Keratinocyte (primary cell): ENCODE measurements around the gene HPS3. TPM values are rescaled to one million over a fixed set of nuclear protein-coding genes. Genes with fewer than 3 reads are reported as not detected.

ENCODE experiments used
- DNase-seq: peaks from one replicate; pipeline ENCODE4 v3.0.0-alpha.2; 2011; ENCODE audit warnings: low read depth, missing footprints, low spot score
- FAIRE-seq: peaks from 2 replicates; lab custom pipeline; 2011; peaks lifted over from hg19 to GRCh38; lab: Jason Lieb, UNC
- H2AFZ ChIP-seq: 2 replicates; pipeline ENCODE4 v1.6.0; 2012; ENCODE audit warnings: low read length, control low read depth, inconsistent platforms; ENCODE audit not compliant: control insufficient read depth
- H3K27ac ChIP-seq: 2 replicates; pipeline ENCODE4 v1.5.1; 2011; ENCODE audit warnings: low read length; ENCODE audit not compliant: control insufficient read depth, insufficient read depth
- H3K27me3 ChIP-seq: 3 replicates; pipeline ENCODE4 v1.6.0; 2011; ENCODE audit warnings: low read length; ENCODE audit not compliant: control insufficient read depth, insufficient read depth; ENCODE audit errors: extremely low read depth
- H3K36me3 ChIP-seq, 2 experiments: 2 replicates in 1 of 2; 3 replicates in 1 of 2; pipeline ENCODE4 v1.5.1; 2011; ENCODE audit warnings: low read length in 2 of 2, mild to moderate bottlenecking in 1 of 2; ENCODE audit not compliant: control insufficient read depth in 2 of 2, insufficient read depth in 2 of 2; ENCODE audit errors: extremely low read depth in 1 of 2
- H3K4me1 ChIP-seq: 3 replicates; pipeline ENCODE4 v1.5.1; 2011; ENCODE audit warnings: low read length; ENCODE audit not compliant: control insufficient read depth, insufficient read depth; ENCODE audit errors: extremely low read depth
- H3K4me2 ChIP-seq: 3 replicates; pipeline ENCODE4 v1.6.0; 2011; ENCODE audit warnings: low read depth, low read length; ENCODE audit not compliant: control insufficient read depth, insufficient read depth; ENCODE audit errors: extremely low read depth
- H3K4me3 ChIP-seq, 3 experiments: fragments of 200-600 bp in 1 of 3; sonication (generic) in 1 of 3; 2 replicates in 2 of 3; 3 replicates in 1 of 3; pipeline ENCODE4 v1.5.1; 2011 to 2016; ENCODE audit warnings: low read length in 3 of 3, mild to moderate bottlenecking in 3 of 3, control low read depth in 2 of 3, inconsistent platforms in 1 of 3, low read depth in 1 of 3, mixed read lengths in 1 of 3, mixed run types in 1 of 3, moderate library complexity in 1 of 3; ENCODE audit not compliant: control insufficient read depth in 2 of 3, insufficient read depth in 2 of 3; ENCODE audit errors: extremely low read depth in 1 of 3
- H3K79me2 ChIP-seq: 2 replicates; pipeline ENCODE4 v1.6.0; 2012; ENCODE audit warnings: low read length; ENCODE audit not compliant: control insufficient read depth, insufficient read depth
- H3K9ac ChIP-seq: 3 replicates; pipeline ENCODE4 v1.6.0; 2011; ENCODE audit warnings: low read length; ENCODE audit not compliant: control insufficient read depth, insufficient read depth; ENCODE audit errors: extremely low read depth
- H3K9me1 ChIP-seq: 3 replicates; pipeline ENCODE4 v1.6.0; 2011; ENCODE audit warnings: low read length; ENCODE audit not compliant: control insufficient read depth, insufficient read depth; ENCODE audit errors: extremely low read depth
- H3K9me3 ChIP-seq: 2 replicates; pipeline ENCODE4 v1.5.1; 2012; ENCODE audit warnings: low read depth, low read length; ENCODE audit not compliant: control insufficient read depth
- H4K20me1 ChIP-seq: 3 replicates; pipeline ENCODE4 v1.6.0; 2011; ENCODE audit warnings: low read length; ENCODE audit not compliant: control insufficient read depth, insufficient read depth; ENCODE audit errors: extremely low read depth
- EZH2 ChIP-seq: IDR thresholded peaks from one replicate; pipeline ENCODE4 v1.6.1; 2012; ENCODE audit warnings: inconsistent platforms, mild to moderate bottlenecking, low read length, moderate library complexity
- dilution Hi-C: fragments of 300-500 bp; cut with MboI; formaldehyde crosslinking; loops from one replicate; pipeline ENCODE4 v1.7.0; 2020; ENCODE audit warnings: low sequenced_read_pairs; ENCODE audit not compliant: extremely low pct_ligation_motif_present
- polyA plus RNA-seq, 5 experiments: library from polyadenylated mRNA; depleted of rRNA in 3 of 5; stranded (reverse) in 3 of 5; stranded (forward) in 1 of 5; unstranded in 1 of 5; fragments of >200 nt; gene quantifications; 1 replicate in 1 of 5; 2 replicates in 3 of 5; 3 replicates in 1 of 5; pipeline versions ENCODE4 v1.2.1 to v1.2.3, GENCODE V29; 2011 to 2012; ENCODE audit warnings: missing spikeins in 2 of 5, low read depth in 1 of 5, low replicate concordance in 1 of 5
- TF ChIP-seq, protein P1 (sequence below), 3 experiments: IDR thresholded peaks in 1 of 3; conservative IDR thresholded peaks in 1 of 3; optimal IDR thresholded peaks in 1 of 3; 2 replicates in 2 of 3; 3 replicates in 1 of 3; pipeline versions ENCODE3 to v1.5.1; 2011; ENCODE audit warnings: low read length in 3 of 3, mild to moderate bottlenecking in 3 of 3, moderate library complexity in 2 of 3, control low read depth in 1 of 3, inconsistent platforms in 1 of 3; ENCODE audit not compliant: insufficient read depth in 2 of 3; ENCODE audit errors: extremely low read depth in 1 of 3

Gene HPS3
- polyA plus RNA-seq, 1 donor (not counting 4 experiments of a cell fraction or from before 2014, with no cell fraction given), result 12.9 TPM

DNA sequence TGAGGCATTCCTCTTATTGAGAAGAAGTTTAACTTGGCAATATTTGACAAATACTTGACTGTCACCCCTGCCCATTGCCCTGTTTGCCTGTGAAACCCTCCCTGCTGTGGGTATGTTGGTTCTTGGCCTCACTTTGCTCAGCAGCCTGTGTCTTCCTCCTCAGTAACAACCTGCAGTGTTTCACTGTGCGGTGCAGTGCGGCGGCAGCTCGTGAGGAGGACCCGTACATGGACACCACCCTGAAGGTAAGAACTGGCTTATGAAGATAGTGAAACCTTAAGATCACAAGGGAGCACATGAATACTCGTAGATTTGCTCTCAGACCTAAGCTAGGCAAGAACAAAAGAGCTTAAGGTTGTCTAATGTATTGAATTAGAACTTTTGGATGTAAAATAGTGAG lies 21.0 kb downstream of the HPS3 start:
- no peak overlapping the region for H3K9ac ChIP-seq
- H3K9me3 ChIP-seq, result no peaks in the 10 kb centered on the region
- H3K4me2 ChIP-seq, result no peak overlapping the region
- no peaks in the 10 kb centered on the region for H3K79me2 ChIP-seq
- FAIRE-seq (no peak), DNase-seq (no peak)
- no peaks in the 10 kb centered on the region for H4K20me1 ChIP-seq
- H3K27ac ChIP-seq, result no peak overlapping the region
- H3K9me1 ChIP-seq, result peaks cover 2% of the 10 kb centered on the region
- no peaks in the 10 kb centered on the region for H3K27me3 ChIP-seq
- H3K36me3 ChIP-seq, result peaks cover 0 to 3% of the 10 kb centered on the region in 2 experiments
- no peak overlapping the region for H3K4me3 ChIP-seq
- TF ChIP-seq, protein P1, sequence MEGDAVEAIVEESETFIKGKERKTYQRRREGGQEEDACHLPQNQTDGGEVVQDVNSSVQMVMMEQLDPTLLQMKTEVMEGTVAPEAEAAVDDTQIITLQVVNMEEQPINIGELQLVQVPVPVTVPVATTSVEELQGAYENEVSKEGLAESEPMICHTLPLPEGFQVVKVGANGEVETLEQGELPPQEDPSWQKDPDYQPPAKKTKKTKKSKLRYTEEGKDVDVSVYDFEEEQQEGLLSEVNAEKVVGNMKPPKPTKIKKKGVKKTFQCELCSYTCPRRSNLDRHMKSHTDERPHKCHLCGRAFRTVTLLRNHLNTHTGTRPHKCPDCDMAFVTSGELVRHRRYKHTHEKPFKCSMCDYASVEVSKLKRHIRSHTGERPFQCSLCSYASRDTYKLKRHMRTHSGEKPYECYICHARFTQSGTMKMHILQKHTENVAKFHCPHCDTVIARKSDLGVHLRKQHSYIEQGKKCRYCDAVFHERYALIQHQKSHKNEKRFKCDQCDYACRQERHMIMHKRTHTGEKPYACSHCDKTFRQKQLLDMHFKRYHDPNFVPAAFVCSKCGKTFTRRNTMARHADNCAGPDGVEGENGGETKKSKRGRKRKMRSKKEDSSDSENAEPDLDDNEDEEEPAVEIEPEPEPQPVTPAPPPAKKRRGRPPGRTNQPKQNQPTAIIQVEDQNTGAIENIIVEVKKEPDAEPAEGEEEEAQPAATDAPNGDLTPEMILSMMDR (optimal IDR thresholded peaks at IDR 0.05 in 1 of 3, IDR thresholded peaks at IDR 0.05 in 1 of 3, conservative IDR thresholded peaks at IDR 0.05 in 1 of 3; ENCODE audit: extremely low read depth in 1 of 3, insufficient read depth in 2 of 3, low read length in 3 of 3), result no peak
- dilution Hi-C loops, result no loop called here
- H2AFZ ChIP-seq, result no peak overlapping the region
- H3K4me1 ChIP-seq, result peaks cover 7% of the 10 kb centered on the region

DNA sequence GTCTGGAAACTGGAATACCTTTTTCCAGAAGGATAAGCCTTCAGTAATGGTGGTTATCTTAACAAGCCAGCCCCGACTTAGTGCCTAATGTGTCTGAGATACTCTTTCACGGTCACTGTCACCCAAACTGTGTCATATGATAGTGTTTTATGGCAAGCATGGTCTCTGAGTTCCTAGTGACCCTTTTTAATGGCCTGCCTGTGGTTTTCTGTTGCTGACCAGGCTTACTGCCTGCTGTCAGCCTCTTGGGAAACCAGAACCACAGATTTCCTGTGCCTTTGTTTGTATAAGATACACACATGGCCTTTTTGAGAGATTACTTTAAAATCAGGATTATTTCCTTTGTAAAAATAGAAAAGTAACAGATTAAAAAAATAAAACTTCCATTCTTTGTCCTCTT lies 22.4 kb downstream of the HPS3 start:
- no peaks in the 10 kb centered on the region for H3K27me3 ChIP-seq
- no peaks in the 10 kb centered on the region for H4K20me1 ChIP-seq
- H3K79me2 ChIP-seq, result no peaks in the 10 kb centered on the region
- H3K27ac ChIP-seq, result no peak overlapping the region
- H2AFZ ChIP-seq, result no peak overlapping the region
- DNase-seq, result no peak
- H3K9ac ChIP-seq, result no peak overlapping the region
- H3K4me3 ChIP-seq, result no peak overlapping the region
- H3K9me3 ChIP-seq, result no peaks in the 10 kb centered on the region
- H3K4me1 ChIP-seq, result peaks cover 7% of the 10 kb centered on the region
- TF ChIP-seq, protein P1 (optimal IDR thresholded peaks at IDR 0.05 in 1 of 3, IDR thresholded peaks at IDR 0.05 in 1 of 3, conservative IDR thresholded peaks at IDR 0.05 in 1 of 3; ENCODE audit: extremely low read depth in 1 of 3, insufficient read depth in 2 of 3, low read length in 3 of 3), result no peak
- TF ChIP-seq EZH2, result no peak
- H3K9me1 ChIP-seq, result peaks cover 2% of the 10 kb centered on the region
- H3K4me2 ChIP-seq, result no peak overlapping the region
- dilution Hi-C loops, result no loop called here
- no peak for FAIRE-seq
- peaks cover 0 to 3% of the 10 kb centered on the region in 2 experiments for H3K36me3 ChIP-seq
